ENCODE results near the gene PUM2. TPM values are rescaled to one million over a fixed set of nuclear protein-coding genes. Genes with fewer than 3 reads are reported as not detected.

The PUM2 gene
- total and polyA plus RNA-seq, 2 of the 13 experiments (the other 11 are each of a cell fraction or from before 2014, with no cell fraction given): 69.6 to 69.8 TPM

DNA sequence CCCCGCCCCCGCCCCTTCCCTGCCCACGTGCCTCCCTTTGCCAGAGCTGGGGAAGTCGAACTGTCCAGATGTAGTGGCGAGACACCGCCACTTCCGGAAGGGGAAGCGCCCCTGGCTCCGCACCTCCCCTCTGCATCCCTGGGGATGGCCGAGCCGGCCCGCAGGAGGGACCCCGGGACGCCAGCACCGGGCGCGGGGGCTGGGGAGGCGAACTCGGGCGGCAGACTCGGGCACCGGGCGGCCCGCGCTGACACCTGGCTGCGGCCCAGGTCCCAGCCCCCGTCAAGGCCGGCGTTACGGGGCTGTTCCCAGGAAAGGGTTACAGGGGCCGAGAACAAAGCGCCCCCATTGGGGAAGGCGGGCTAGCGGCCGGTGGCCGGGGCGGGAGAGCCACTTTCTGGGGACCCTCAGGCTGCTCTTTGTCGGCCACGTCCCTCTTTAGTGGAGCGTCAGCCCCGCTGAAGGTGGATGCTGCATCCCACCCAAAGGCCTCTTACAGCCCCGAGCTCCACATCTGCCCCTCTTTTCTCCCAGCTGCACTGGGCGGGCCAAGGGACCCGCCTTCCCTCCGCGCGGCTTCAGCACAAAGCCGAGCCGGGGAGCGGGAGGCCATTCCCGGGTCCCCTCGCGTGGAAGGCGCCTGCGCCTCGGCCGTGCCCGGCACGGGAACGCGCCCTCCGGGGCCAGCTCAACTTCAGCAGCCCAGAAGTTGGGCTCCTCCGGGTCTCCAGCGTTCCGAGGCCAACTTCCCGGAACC, 127.1 kb downstream of the PUM2 start (continued):
- TF ChIP-seq, protein P1, sequence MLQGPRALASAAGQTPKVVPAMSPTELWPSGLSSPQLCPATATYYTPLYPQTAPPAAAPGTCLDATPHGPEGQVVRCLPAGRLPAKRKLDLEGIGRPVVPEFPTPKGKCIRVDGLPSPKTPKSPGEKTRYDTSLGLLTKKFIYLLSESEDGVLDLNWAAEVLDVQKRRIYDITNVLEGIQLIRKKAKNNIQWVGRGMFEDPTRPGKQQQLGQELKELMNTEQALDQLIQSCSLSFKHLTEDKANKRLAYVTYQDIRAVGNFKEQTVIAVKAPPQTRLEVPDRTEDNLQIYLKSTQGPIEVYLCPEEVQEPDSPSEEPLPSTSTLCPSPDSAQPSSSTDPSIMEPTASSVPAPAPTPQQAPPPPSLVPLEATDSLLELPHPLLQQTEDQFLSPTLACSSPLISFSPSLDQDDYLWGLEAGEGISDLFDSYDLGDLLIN (CRISPR knock-in tag; IDR thresholded peaks at IDR 0.05; ENCODE audit: borderline replicate concordance): no peak
- TF ChIP-seq PHF5A (CRISPR knock-in tag; IDR thresholded peaks at IDR 0.05; ENCODE audit: low read depth, unreplicated experiment) (no peak), BHLHE40 (IDR thresholded peaks at IDR 0.05; ENCODE audit: low read length) (0 out of 2 replicates have a peak, but pooled peaks have one; percentile 8), RARA (CRISPR knock-in tag; IDR thresholded peaks at IDR 0.05) (no peak), SOX13 (IDR thresholded peaks at IDR 0.05) (no peak), SOX13 (CRISPR knock-in tag; conservative IDR thresholded peaks at IDR 0.05 in 1 of 2, IDR thresholded peaks at IDR 0.05 in 1 of 2) (no peak), MAFF (IDR thresholded peaks at IDR 0.05; ENCODE audit: low read depth, low read length) (no peak), ARNT2 (CRISPR knock-in tag; IDR thresholded peaks at IDR 0.05; ENCODE audit: low read depth) (peak; percentile 86), THYN1 (CRISPR knock-in tag; IDR thresholded peaks at IDR 0.05; ENCODE audit: borderline replicate concordance, low read depth) (no peak), ZNF790 (CRISPR knock-in tag; IDR thresholded peaks at IDR 0.05; ENCODE audit: borderline replicate concordance) (no peak), YEATS2 (CRISPR knock-in tag; IDR thresholded peaks at IDR 0.05; ENCODE audit: borderline replicate concordance) (0 out of 2 replicates have a peak, but pooled peaks have one; percentile 25), ZNF552 (CRISPR knock-in tag; IDR thresholded peaks at IDR 0.05; ENCODE audit: borderline replicate concordance) (no peak), STAG1 (CRISPR knock-in tag; IDR thresholded peaks at IDR 0.05) (peak; percentile 34; the same call in 1 of the 2 replicates), PHB2 (IDR thresholded peaks at IDR 0.05; ENCODE audit: partially characterized antibody) (no peak), ZNF234 (CRISPR knock-in tag; conservative IDR thresholded peaks at IDR 0.05) (0 out of 2 replicates have a peak, but pooled peaks have one; percentile 67), ZNF598 (CRISPR knock-in tag; IDR thresholded peaks at IDR 0.05; ENCODE audit: borderline replicate concordance) (peak; percentile 91; the same call in 1 of the 2 replicates), HNRNPUL1 (IDR thresholded peaks at IDR 0.05; ENCODE audit: low read depth, low read length) (no peak), RAD51 (IDR thresholded peaks at IDR 0.05; ENCODE audit: borderline replicate concordance) (no peak)
- TF ChIP-seq, protein P2, sequence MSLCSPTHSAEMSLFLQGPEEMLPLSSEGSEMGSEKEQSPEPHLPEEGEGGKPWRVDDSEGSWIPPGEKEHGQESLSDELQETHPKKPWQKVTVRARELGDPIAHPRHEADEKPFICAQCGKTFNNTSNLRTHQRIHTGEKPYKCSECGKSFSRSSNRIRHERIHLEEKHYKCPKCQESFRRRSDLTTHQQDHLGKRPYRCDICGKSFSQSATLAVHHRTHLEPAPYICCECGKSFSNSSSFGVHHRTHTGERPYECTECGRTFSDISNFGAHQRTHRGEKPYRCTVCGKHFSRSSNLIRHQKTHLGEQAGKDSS (CRISPR knock-in tag; IDR thresholded peaks at IDR 0.05; ENCODE audit: borderline replicate concordance, low read depth): no peak; the same call in 1 of the 2 replicates
- TF ChIP-seq, protein P3, sequence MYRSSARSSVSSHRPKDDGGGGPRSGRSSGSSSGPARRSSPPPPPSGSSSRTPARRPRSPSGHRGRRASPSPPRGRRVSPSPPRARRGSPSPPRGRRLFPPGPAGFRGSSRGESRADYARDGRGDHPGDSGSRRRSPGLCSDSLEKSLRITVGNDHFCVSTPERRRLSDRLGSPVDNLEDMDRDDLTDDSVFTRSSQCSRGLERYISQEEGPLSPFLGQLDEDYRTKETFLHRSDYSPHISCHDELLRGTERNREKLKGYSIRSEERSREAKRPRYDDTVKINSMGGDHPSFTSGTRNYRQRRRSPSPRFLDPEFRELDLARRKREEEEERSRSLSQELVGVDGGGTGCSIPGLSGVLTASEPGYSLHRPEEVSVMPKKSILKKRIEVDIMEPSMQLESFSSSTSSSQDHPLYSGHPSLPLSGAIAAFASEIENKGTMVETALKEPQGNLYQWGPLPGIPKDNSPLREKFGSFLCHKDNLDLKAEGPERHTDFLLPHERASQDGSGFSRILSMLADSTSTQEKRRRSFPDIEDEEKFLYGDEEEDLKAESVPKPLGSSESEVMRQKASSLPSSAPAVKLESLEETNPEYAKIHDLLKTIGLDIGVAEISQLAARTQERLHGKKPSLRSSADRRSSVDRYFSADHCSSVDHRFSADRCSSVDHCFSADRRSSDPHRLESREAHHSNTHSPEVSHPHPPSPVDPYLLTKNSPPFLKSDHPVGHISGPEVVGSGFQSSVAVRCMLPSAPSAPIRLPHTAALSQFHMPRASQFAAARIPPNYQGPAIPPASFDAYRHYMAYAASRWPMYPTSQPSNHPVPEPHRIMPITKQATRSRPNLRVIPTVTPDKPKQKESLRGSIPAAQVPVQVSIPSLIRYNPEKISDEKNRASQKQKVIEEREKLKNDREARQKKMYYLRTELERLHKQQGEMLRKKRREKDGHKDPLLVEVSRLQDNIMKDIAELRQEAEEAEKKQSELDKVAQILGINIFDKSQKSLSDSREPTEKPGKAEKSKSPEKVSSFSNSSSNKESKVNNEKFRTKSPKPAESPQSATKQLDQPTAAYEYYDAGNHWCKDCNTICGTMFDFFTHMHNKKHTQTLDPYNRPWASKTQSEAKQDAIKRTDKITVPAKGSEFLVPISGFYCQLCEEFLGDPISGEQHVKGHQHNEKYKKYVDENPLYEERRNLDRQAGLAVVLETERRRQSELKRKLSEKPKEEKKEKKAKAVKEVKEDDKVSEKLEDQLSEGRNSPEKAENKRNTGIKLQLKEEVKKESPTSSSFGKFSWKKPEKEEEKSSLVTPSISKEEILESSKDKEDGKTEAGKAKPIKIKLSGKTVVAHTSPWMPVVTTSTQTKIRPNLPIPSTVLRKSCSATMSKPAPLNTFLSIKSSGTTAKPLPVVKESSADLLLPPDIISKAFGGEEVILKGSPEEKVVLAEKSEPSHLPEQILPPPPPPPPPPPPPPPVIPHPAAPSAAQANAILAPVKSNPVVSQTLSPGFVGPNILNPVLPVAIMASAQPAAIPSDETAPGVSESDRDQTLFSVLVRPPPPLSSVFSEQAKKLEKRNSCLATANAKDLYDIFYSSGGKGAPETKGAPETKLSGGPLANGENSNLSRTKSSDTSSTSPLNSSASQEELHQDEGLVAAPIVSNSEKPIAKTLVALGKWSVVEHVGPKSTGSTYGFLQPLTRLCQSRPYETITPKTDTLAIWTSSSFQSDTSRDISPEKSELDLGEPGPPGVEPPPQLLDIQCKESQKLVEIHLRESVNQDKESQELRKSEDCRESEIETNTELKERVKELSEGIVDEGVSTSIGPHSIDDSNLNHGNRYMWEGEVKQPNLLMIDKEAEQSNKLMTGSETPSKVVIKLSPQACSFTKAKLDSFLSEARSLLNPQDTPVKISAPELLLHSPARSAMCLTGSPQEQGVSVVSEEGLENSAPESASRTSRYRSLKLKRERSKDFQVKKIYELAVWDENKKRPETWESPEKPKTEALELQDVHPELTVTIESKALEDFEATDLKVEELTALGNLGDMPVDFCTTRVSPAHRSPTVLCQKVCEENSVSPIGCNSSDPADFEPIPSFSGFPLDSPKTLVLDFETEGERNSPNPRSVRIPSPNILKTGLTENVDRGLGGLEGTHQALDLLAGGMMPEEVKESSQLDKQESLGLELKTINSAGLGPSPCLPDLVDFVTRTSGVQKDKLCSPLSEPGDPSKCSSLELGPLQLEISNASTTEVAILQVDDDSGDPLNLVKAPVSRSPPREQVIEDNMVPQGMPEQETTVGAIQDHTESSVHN (CRISPR knock-in tag; IDR thresholded peaks at IDR 0.05): no peak
